ENCODE measurements around the gene TBC1D8.

DNA sequence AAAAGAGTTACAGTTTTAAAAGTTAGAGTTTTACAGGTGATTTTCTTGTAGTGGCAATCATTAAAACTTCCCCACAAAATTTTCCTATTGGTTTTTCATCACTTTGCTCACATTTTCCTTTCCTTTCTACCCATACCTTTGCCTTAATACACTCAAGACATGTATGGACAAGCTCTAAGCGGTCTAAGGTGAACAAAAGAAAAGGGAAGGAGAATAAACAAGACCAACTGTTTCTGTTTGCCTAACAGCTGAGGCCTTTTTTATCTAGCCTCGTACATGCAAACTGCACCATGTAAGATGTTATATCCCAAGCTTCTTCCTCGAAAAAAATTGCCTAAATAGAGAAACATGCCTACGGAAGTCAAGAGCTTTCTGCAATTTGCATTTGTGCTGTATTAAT, 33.9 kb upstream of the TBC1D8 start:
- TF ChIP-seq EZH2 (IDR thresholded peaks at IDR 0.05; ENCODE audit: low read depth, unreplicated experiment) = no peak
- TF ChIP-seq, protein P1, sequence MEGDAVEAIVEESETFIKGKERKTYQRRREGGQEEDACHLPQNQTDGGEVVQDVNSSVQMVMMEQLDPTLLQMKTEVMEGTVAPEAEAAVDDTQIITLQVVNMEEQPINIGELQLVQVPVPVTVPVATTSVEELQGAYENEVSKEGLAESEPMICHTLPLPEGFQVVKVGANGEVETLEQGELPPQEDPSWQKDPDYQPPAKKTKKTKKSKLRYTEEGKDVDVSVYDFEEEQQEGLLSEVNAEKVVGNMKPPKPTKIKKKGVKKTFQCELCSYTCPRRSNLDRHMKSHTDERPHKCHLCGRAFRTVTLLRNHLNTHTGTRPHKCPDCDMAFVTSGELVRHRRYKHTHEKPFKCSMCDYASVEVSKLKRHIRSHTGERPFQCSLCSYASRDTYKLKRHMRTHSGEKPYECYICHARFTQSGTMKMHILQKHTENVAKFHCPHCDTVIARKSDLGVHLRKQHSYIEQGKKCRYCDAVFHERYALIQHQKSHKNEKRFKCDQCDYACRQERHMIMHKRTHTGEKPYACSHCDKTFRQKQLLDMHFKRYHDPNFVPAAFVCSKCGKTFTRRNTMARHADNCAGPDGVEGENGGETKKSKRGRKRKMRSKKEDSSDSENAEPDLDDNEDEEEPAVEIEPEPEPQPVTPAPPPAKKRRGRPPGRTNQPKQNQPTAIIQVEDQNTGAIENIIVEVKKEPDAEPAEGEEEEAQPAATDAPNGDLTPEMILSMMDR (conservative IDR thresholded peaks at IDR 0.05; ENCODE audit: low read depth in 2 of 2) = no peak
- TF ChIP-seq POLR2AphosphoS5 (IDR thresholded peaks at IDR 0.05; ENCODE audit: low read depth) = no peak
- no peak for TF ChIP-seq CREB1 (CRISPR knock-in tag; IDR thresholded peaks at IDR 0.05; ENCODE audit: low read depth)
- TF ChIP-seq, protein P2, sequence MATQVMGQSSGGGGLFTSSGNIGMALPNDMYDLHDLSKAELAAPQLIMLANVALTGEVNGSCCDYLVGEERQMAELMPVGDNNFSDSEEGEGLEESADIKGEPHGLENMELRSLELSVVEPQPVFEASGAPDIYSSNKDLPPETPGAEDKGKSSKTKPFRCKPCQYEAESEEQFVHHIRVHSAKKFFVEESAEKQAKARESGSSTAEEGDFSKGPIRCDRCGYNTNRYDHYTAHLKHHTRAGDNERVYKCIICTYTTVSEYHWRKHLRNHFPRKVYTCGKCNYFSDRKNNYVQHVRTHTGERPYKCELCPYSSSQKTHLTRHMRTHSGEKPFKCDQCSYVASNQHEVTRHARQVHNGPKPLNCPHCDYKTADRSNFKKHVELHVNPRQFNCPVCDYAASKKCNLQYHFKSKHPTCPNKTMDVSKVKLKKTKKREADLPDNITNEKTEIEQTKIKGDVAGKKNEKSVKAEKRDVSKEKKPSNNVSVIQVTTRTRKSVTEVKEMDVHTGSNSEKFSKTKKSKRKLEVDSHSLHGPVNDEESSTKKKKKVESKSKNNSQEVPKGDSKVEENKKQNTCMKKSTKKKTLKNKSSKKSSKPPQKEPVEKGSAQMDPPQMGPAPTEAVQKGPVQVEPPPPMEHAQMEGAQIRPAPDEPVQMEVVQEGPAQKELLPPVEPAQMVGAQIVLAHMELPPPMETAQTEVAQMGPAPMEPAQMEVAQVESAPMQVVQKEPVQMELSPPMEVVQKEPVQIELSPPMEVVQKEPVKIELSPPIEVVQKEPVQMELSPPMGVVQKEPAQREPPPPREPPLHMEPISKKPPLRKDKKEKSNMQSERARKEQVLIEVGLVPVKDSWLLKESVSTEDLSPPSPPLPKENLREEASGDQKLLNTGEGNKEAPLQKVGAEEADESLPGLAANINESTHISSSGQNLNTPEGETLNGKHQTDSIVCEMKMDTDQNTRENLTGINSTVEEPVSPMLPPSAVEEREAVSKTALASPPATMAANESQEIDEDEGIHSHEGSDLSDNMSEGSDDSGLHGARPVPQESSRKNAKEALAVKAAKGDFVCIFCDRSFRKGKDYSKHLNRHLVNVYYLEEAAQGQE (IDR thresholded peaks at IDR 0.05; ENCODE audit: unreplicated experiment) = no peak
- TF ChIP-seq NANOG (IDR thresholded peaks at IDR 0.05; ENCODE audit: borderline replicate concordance) = no peak
- no peak for TF ChIP-seq STAT1 (IDR thresholded peaks at IDR 0.05; ENCODE audit: unreplicated experiment)
- TF ChIP-seq JUNB (IDR thresholded peaks at IDR 0.05; ENCODE audit: unreplicated experiment) = no peak
- TF ChIP-seq EZH2phosphoT487 (IDR thresholded peaks at IDR 0.05; ENCODE audit: unreplicated experiment) = no peak
- TF ChIP-seq, protein P3, sequence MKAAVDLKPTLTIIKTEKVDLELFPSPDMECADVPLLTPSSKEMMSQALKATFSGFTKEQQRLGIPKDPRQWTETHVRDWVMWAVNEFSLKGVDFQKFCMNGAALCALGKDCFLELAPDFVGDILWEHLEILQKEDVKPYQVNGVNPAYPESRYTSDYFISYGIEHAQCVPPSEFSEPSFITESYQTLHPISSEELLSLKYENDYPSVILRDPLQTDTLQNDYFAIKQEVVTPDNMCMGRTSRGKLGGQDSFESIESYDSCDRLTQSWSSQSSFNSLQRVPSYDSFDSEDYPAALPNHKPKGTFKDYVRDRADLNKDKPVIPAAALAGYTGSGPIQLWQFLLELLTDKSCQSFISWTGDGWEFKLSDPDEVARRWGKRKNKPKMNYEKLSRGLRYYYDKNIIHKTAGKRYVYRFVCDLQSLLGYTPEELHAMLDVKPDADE (IDR thresholded peaks at IDR 0.05) = no peak

Measured in GM23338 (cell line).